ENCODE data around the gene CXXC5. TPM values are rescaled to one million over a fixed set of nuclear protein-coding genes. Genes with fewer than 3 reads are reported as not detected.
A peak's percentile ranks its signal among the peaks of the same experiment; 100 is the strongest.

CXXC5 gene
- total and polyA plus RNA-seq, 9 donors = 4.4 to 35.7 (median 8.7) TPM

- intact Hi-C loops (cut with DNase I) = loop anchor here in 3 of 4 donors (2.0 to 10.0 kb wide), 5 partner anchors 47 to 215 kb away; no protein-coding TSS in a partner anchor
- peak overlapping the region in 1 of 2 donors; percentile 43 for H3K27ac ChIP-seq
- H3K4me3 ChIP-seq = peak overlapping the region; percentile 47
- H3K4me1 ChIP-seq (ENCODE audit: insufficient read depth) = peaks cover 8% of the 10 kb centered on the region
- WGBS, 3 donors = 0 to 2% (median 1%) methylated on average over 36 to 62 of the region's 62 CpGs
- no peaks in the 10 kb centered on the region for H3K36me3 ChIP-seq
- TF ChIP-seq POLR2A (IDR thresholded peaks at IDR 0.05) (peak; percentile 18), EP300 (IDR thresholded peaks at IDR 0.05) (no peak), CTCF (IDR thresholded peaks at IDR 0.05) (peak in 1 of 3 donors; percentile 26)
- H3K9me3 ChIP-seq = no peaks in the 10 kb centered on the region
- no peaks in the 10 kb centered on the region for H3K27me3 ChIP-seq
- DNase-seq = peak; percentile 64 to 84 (median 81)
Observed at GRCh38 chr5:139637438-139638089, 10.6 kb upstream of the CXXC5 start.

GRCh38 chr5:139638090-139638735 is 9.9 kb upstream of the CXXC5 start:
- no peaks in the 10 kb centered on the region for H3K27me3 ChIP-seq
- TF ChIP-seq EP300 (IDR thresholded peaks at IDR 0.05) (no peak), POLR2A (IDR thresholded peaks at IDR 0.05) (no peak), CTCF (IDR thresholded peaks at IDR 0.05) (no peak)
- H3K27ac ChIP-seq = peak overlapping the region in 1 of 2 donors; percentile 43
- DNase-seq = peak; percentile 62 to 77 (median 74)
- WGBS, 3 donors = 4 to 7% (median 6%) methylated on average over 21 to 23 of the region's 23 CpGs
- H3K4me3 ChIP-seq = peak overlapping the region; percentile 47
- H3K36me3 ChIP-seq = no peaks in the 10 kb centered on the region
- peaks cover 8% of the 10 kb centered on the region for H3K4me1 ChIP-seq (ENCODE audit: insufficient read depth)
- H3K9me3 ChIP-seq = no peaks in the 10 kb centered on the region
- intact Hi-C loops (cut with DNase I) = loop anchor here in 3 of 4 donors (5.0 to 10.0 kb wide), 4 partner anchors 47 to 216 kb away; no protein-coding TSS in a partner anchor

GRCh38 chr5:139638736-139639618 is 9.2 kb upstream of the CXXC5 start:
- Histone ChIP-seq H3K4me3 (no peak overlapping the region), H3K36me3 (no peaks in the 10 kb centered on the region), H3K4me1 (ENCODE audit: insufficient read depth) (peaks cover 8% of the 10 kb centered on the region), H3K27me3 (no peaks in the 10 kb centered on the region), H3K9me3 (no peaks in the 10 kb centered on the region), H3K27ac (no peak overlapping the region)
- peak in 2 of 5 donors; percentile 14 to 26 for DNase-seq
- no peak for TF ChIP-seq EP300 (IDR thresholded peaks at IDR 0.05)
- no peak for TF ChIP-seq CTCF (IDR thresholded peaks at IDR 0.05)
- TF ChIP-seq POLR2A (IDR thresholded peaks at IDR 0.05) = no peak
- 72 to 76% (median 76%) methylated on average over 12 of the region's 12 CpGs for WGBS, 3 donors
- intact Hi-C loops (cut with DNase I) = loop anchor here in 3 of 4 donors (5.0 to 10.0 kb wide), 4 partner anchors 46 to 217 kb away; no protein-coding TSS in a partner anchor
